ENCODE results near the gene LRRC4C. TPM values are rescaled to one million over a fixed set of nuclear protein-coding genes. Genes with fewer than 3 reads are reported as not detected.

LRRC4C gene
- total RNA-seq, 4 donors from 2014 or later: 0.38 to 3.5 (median 0.95) TPM; not detected in 1

DNA sequence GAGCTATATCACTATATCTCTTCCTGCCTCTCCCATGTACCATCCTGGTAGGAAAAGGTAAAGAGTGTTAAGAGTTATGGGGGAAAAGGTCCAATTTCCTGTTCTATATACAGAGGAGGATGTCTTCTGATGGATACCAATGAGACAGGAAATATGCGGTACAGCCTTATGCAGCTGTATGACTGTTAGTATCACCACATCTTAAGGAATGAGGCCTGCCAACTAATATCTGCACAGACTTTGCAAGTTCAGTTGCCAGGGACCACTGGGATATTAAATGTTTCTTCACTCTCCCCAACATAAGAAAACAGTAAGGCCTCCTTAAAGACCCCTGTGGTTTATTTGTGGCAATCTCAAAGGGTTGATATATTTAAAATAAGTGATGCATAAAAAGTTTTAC is 1182.5 kb downstream of the LRRC4C start:
- TF ChIP-seq, protein P1, sequence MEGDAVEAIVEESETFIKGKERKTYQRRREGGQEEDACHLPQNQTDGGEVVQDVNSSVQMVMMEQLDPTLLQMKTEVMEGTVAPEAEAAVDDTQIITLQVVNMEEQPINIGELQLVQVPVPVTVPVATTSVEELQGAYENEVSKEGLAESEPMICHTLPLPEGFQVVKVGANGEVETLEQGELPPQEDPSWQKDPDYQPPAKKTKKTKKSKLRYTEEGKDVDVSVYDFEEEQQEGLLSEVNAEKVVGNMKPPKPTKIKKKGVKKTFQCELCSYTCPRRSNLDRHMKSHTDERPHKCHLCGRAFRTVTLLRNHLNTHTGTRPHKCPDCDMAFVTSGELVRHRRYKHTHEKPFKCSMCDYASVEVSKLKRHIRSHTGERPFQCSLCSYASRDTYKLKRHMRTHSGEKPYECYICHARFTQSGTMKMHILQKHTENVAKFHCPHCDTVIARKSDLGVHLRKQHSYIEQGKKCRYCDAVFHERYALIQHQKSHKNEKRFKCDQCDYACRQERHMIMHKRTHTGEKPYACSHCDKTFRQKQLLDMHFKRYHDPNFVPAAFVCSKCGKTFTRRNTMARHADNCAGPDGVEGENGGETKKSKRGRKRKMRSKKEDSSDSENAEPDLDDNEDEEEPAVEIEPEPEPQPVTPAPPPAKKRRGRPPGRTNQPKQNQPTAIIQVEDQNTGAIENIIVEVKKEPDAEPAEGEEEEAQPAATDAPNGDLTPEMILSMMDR (IDR thresholded peaks at IDR 0.05): no peak
- DNase-seq (ENCODE audit: low spot score) (no peak), ATAC-seq (ENCODE audit: low FRiP score) (no peak)

- DNase-seq (ENCODE audit: low spot score): no peak
- ATAC-seq (ENCODE audit: low FRiP score): no peak
- TF ChIP-seq, protein P1 (IDR thresholded peaks at IDR 0.05): no peak
Measured at GRCh38 chr11:40274017-40274416, 1185.4 kb downstream of the LRRC4C start.

DNA sequence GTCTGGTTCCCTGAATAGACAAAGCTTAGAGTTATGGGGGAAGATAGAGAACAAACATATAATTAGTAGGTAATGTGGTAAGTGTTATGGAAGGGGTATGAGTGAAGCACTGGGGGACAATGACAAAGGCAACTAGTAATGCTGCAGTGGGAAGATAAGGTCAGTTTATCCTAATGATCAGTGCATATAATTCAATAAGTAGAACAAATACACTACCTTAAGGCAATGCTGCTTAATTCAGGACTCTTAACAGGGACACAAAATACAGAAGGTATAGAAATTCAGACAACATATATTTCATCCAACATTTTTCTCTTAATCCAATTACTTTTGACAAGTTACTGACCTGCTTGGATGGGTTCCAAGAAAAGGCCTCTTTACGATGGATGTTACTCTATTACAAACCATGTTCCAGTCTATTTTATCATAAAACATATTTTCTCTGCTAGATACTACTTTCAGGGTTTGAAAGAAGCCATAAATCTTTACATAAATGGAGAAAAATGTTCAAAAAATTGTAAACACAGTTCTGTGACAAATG is 1186.2 kb downstream of the LRRC4C start:
- DNase-seq (ENCODE audit: low spot score) (no peak), ATAC-seq (ENCODE audit: low FRiP score) (no peak)
- TF ChIP-seq, protein P1 (IDR thresholded peaks at IDR 0.05): no peak

DNA sequence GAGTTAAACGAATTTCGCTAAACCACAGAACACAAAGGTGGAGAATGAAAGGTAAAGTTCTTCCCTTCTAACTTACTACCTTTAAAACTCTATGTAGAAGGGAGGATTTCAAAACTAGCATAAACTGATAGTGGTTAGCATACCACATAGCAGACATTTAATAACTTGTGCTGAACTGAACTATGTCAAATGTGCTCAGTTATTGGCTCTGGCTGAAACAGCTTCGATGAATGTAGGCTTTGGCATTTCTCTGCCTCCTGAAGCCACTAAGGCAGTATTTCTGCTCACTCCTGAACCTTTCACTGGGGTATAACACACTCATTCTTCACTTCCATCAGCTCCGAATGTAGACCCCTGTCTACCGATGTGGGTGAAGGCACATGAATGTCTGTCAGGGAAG is 1188.1 kb downstream of the LRRC4C start:
- no peak for ATAC-seq (ENCODE audit: low FRiP score)
- TF ChIP-seq, protein P1 (IDR thresholded peaks at IDR 0.05): no peak
- DNase-seq (ENCODE audit: low spot score): no peak

- no peak for ATAC-seq (ENCODE audit: low FRiP score)
- DNase-seq (ENCODE audit: low spot score): no peak
- TF ChIP-seq, protein P1 (IDR thresholded peaks at IDR 0.05): no peak
Measured at GRCh38 chr11:40269865-40270264, 1189.6 kb downstream of the LRRC4C start.

GRCh38 chr11:40268551-40268950 is 1190.9 kb downstream of the LRRC4C start:
- TF ChIP-seq, protein P1 (IDR thresholded peaks at IDR 0.05): no peak
- DNase-seq (ENCODE audit: low spot score) (no peak), ATAC-seq (ENCODE audit: low FRiP score) (no peak)

DNA sequence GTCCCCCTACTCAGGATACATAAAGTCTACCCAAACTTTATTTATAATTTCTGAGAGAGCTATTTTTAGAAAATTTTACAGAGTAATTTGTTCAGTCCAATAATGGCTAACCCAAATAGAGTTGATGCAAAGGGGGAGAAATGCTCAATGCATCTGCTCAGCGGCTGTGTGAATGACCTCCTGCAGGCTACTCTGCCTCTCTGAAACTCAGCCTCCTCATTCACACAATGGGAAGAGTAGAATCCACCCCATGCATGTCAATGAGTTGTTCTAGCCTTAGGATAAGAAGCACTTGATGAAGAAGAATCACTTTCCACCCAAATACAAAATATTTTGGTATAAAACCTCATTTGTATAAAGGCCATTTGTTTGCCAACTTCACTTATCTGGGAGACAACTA is 1204.0 kb downstream of the LRRC4C start:
- ATAC-seq (ENCODE audit: low FRiP score) (no peak), DNase-seq (ENCODE audit: low spot score) (no peak)
- TF ChIP-seq, protein P1 (IDR thresholded peaks at IDR 0.05): no peak

Measured in omental fat pad (tissue), 4 donors.